Stimulated activated CD4-positive, alpha-beta T cell treated with anti-CD3 and anti-CD28 coated beads, TNF-alpha, amount 100 ng/mL, for 1 hour (primary cell): ENCODE measurements around the gene PLXNA4.

Experiments
- DNase-seq, 3 donors: peaks; one replicate each; pipeline ENCODE4 v3.0.0-alpha.2; 2020; ENCODE audit warnings: low read depth in 3 of 3, low spot score in 1 of 3

Gene PLXNA4

DNA sequence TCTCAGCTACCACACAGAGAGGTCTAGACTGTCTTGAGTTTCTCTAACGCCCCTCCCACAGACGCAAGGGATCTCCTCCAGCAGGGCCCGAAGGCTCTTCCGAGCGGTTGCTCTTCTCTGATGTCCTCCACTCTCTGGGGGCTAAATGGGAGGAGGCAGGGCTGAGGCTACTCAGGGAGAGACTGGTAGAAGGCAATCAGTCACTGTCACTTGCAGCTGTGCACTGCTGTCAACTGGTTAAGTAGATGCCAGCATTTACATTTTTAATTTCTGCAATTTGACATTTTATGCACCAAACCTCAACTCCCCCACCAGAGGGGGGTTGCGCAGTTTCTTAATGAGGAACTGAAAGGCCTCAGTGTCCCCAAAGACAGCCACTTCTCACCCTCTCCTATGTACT, 442.8 kb downstream of the PLXNA4 start:
- DNase-seq, result no peak

DNA sequence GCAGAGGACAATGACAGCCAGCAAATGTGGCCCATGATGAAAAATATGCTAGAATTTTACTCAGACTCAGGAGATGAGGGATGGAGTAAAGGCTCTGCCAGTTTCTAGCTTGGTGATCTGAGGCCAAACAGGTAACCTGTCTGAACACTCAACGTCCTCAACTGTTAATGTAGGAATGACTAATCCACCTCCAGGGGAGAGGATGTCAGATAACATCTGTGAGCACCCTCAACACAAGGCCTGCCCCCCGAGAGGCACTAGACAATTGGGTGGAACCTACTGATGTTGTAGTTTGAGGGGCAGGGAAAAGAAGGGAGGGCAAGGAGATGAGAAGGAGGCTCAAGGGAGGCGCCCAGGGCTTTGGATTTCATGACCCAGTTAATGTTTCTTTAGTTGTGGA, 445.1 kb downstream of the PLXNA4 start:
- no peak for DNase-seq

DNA sequence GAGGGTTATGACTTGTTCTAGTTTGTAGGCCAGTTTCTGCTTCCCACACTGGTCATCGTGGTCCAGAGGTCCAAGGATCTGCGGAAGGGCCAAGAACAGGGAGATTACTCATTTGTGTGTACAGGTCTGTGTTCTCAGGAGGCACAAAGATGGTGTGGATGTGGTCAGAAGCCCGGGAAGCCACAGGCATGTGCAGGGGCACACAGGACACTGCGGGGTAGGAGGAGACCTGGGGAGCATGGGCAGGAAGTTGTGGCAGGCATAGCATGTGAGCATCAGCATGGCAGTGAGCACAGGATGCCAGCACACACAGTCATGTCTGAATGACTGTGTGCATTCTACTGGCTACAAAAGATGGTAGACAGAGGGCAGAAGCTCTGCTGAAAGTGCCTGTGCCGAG, 445.8 kb downstream of the PLXNA4 start:
- no peak for DNase-seq

DNA sequence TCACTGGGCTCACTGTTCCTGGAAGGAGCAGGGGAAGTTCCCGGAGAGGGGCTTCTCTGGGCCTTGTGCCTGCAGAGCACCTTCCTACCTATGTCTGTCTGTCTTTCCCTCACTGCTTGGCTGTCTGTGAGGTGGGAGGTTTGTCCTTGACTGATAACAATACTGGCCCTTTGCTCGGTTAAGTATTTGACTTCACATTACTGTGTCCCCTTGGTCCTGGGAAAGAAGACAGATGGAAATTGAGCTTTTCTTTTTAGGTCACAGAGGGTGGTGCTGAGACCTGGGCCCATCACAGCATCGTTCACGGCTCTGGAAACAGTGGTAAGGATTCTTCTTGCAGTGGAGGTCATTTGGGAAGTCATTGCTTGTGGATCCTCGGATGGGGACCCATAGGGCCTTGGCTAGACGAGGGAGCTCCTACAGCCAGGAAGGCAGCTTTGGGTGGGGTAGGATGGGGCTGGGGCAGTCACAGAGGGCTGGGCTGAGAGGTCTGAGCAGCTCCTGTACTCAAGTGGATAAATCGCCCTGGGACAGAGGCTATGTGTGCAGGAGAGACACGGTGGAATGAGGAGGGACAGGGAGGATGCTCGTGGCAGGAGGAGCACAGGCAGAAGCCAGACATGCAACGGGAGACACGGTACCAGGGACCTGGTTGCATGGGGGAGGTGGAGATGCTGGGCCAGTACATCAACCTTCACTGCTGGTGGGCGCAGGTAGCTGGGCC, 450.2 kb downstream of the PLXNA4 start:
- no peak for DNase-seq

DNA sequence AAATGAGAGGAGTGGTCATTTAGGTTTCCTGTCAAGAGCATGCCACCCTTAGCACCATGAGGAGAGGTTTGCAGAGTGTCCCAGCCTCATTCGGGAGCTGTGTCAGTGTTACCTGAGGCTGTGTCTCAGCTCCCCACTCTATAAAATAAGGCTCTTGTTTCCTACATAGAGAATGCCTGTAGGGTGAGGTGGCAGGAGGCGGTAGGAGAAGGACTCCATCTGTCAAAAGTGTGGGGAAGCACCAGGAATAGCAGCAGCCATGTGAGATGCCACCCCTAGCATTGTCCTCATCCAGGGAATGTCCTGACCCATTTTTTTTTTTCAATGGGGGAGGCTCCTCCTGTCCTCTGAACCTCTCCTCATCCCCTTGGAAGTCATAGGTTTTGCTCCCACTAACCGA, 451.2 kb downstream of the PLXNA4 start:
- DNase-seq, result no peak

DNA sequence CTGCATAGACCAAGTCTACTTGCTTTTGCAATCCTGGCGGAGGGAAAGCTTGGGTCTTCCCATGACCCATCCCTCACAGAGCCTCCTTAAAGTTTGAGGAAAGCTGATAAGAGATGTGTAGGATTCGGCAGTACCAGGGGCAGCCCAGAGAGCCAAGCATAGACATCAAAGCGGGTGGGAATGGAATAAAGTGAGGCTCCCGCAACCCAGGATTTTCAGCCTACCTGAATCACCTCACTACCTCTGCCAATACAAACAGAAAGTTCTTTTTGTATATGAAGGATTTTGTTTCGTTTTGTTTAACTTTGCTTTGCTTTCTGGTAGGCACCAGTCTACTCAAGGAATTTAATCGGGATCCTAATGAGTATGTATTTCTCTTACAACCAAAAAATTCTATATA, 451.7 kb downstream of the PLXNA4 start:
- no peak for DNase-seq

DNA sequence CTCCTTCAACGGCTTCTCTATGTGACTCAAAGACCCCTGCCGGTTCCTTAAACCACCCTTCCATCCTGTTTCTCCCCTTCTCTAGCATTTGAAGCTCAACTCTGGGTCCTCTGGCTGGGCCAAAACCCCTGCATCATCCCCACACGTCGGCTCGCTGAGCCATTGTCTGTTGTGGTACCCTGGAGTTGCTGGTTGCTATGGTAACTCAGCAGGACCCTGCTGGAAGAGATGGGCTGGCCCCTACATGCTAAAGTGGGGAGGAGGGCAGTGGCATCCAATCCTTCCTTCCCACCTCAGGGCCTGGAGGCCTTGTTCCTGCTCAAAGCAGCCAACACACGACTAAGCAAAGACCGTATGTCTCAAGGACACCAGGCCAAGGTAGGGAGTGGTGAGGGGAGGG, 452.5 kb downstream of the PLXNA4 start:
- DNase-seq, result no peak

DNA sequence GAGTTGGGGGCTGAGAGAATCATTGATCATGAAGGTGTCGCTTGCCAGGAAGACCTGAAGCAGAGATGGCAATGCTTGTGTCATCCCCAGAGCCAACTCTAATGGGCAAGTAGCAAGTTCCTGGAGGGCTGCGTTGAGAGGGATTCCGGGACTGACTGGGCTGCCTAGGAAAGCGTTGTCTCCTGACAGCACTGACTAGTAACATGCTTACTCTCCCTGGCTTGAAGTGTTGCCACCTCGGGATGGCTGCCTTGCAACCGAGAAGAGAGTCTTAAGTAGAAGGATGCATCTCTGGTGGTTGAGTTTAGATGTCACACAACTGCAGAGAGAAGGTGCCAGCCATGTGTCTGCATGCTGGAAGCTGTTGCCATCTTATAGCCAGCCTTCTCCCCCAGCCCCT, 453.4 kb downstream of the PLXNA4 start:
- DNase-seq, result no peak

DNA sequence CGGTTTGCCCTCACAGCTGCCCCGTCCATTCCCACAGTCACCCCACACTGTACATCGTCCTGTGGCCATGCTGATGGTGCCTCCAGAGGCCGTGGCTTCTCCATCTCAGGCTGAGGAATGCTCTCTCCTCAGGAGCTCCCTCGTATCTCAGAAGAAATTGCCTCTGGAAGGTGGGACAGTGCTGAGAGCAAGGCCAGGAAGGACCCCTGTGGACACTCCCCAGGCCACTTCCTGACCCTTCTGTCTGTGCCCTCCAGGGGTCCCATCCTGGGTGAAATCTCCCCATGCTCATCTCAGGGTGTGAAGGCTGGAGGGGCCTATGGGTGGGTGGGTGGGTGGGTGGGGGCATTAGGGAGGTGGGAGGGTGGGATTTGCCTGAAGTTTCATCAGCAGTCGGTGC, 454.3 kb downstream of the PLXNA4 start:
- DNase-seq, result no peak

DNA sequence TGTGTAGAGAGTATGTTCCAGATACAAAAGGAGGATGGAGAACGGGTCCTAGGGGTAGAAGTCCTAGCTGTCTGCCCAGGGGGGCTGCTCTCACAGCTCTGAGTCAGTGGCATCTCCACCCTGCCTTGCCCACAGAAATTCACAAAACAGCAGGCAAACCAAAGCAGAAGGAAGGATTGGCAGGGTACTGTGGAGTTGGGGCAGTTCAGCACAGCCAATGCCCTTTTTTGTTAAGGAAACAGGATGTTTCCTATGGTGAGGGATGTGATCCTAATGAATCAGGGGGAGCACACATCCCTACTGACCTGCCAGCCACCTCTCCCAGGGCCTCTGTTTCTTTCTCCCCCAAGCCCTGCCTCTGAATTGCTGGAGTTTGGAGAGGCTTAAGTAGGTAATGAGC, 457.6 kb downstream of the PLXNA4 start:
- DNase-seq, result no peak

DNA sequence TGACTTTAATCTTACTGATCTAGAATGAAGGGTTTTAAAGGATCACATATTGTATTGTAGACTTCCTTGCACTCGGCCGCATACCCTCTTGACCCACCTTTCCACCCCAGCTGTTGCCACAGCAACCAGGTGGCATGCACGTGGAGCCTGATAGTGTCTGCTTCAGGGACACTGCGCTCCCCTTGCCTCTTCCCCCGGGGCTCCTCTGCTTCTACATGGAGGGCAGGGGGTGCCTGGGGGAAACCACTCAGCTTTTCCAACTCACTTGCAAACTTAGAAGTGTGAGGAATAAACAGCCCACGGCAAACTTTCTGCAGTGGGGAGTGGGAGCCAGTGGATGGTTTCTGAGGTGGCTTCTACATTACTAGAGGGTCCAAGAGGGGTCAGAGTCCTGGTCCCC, 458.6 kb downstream of the PLXNA4 start:
- no peak for DNase-seq

DNA sequence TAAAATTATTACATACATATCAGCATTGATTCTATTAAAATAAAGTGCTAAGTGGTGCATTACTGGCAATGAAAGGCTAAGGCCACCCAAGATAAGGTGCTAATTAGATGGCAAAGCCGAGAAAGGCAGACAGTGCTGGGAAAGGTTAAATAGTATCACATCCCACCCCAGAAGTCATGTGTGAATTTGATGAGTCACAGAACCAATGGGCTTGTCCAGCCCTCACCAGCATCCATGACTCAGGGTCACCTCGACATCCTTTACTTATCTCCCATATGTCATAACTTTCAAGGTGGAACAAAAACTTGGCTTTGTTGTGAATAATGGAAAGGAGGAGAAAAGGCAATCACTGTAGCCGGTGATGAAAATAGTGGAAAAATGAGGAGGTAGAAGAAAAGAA, 459.1 kb downstream of the PLXNA4 start:
- DNase-seq, result no peak

DNA sequence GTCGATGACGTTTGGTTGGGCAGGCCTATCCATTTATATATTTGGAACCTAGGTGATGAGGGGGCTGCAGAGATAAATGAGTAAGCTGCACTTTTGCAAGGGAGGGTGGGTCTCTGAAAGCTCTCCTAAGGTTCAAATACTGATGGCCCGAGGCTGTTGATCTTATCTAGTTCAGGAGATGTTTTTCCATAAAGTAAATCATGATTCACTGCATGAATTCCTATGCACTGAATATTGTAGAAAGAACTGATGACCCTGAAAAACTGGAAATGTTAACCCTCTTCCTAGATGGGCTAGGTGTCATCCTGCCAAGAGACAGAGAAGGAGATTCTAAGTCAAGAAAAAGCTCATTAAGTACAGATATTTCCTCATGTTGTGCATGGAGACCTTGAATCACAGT, 459.9 kb downstream of the PLXNA4 start:
- no peak for DNase-seq

DNA sequence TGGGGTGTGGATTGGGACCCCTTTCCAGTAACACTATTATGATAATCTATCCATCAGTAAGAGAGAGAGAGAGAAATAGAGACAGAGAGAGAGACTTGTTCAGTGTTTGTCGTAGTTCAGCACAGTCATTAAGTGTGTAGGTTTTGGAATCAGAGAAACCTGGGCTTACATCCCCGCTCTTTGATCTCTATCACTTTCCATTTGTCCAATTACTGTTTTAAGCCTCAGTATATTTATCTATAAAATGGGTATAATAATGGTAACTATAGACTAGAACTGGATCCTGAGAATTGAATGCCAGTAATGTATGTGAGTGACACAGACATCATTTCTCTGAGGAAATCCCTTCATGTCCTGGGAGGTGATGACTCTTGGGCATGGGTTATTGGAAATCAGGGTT, 460.5 kb downstream of the PLXNA4 start:
- DNase-seq, result no peak

DNA sequence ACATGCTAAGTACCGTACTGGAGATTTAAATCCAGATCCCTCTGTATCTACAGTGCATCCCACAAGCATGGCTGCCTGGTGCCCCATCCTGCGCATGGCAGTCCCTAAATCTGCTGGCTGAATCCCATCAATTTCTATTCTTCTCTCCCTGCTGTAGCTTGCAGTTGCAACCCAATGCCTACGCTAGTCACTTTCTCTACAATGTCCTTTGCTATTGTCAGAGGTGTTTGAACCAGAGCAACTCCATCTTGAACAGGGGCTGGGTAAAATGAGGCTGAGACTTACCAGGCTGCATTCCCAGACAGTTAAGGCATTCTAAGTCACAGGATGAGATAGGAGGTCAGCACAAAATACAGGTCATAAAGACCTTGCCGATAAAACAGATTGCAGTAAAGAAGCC, 461.2 kb downstream of the PLXNA4 start:
- no peak for DNase-seq

DNA sequence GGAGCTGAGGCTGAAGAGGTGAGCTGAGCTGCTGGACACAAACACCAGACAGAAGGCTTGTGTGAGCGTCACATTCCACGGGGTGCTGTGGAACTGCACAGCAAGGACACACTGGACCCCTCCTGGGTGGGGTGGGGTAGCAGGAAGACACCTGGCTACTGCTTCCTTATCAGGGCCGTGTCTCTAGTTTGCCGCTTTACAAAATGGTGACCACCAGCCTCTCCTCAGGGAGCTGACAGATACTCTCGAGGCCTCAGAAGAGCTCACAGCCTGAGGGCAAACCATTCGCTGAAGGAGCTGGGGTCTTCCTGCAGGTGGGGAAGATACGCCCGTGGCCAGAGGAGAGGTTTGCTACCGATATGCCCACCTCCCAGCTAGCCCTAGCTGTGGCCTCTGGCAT, 461.9 kb downstream of the PLXNA4 start:
- no peak for DNase-seq

DNA sequence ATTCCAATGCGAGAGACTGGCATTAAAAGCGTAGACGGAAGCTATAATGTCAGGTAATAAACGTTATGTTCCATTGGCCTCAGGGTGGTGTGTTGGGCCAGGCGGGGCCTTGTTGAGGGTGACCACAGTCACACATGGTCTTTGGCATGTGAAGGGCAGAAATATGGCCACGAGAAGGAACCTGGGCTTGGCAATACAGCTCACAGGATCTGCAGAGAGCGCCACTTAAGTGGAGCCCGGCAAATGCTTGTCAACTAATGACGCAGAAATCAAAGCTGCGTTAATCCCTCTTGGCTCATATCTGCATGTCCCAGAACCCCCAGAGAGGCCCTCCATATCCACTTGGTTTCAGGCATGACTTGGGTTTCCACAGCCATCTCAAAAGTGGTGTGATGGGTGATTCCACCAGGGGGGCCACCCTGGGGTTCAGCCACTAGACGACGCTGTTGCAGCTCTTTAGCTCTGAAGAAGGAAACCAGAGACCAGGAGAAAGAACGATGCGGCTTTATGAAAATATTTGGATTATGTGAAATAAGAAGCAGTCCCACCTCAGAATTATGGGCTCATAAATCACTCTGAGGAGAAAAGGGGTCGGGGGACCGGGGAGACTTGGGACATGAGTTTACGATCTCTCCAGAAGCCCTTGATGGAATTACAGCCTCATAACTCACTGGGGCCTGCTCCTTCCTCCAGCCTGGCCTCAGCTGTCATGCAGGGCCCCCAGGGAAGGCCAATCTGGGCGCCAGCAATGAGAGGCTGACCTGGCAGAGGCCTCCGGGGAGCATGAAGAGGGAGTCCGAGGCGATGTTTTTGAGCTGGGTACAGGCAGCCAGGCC, 462.5 kb downstream of the PLXNA4 start:
- DNase-seq, result no peak

DNA sequence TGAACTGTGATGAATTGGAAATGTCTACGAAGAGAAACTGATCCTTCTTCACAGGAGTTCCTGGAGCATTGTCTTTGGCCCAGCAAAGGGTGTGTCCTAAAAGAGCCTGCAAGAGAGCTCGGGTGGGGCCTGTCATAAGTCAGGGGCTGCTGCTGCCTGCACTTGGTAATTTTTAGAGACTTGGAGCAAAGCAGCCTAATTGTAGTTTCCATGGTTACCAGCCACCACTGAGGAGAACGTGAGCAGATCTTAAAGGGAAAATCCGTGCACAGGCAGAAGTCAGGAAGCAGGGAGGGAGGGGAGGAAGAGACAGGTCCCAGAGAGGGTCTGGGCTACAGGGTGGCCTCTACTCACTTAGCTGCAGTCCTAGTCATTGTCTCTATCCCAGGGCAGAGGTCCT, 463.6 kb downstream of the PLXNA4 start:
- no peak for DNase-seq

DNA sequence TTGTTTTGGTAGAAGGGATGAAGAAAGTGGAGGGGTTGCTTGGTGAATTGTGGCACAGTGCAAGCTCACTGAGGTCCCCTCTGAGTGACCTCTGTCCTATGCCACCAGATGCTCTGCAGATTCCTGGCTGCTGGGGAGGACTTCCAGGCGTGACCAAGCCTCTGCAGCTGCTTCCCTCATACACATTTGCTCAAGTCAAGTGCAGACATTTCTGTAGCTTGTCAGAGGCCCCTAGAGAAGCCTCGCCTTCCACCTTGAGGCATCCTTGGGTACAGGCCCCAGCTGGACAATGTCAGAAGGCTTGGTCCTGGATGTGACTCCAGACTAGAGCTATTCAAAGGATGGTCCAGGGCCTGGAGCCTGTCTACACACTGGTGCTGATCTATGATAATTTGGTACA, 464.2 kb downstream of the PLXNA4 start:
- no peak for DNase-seq

DNA sequence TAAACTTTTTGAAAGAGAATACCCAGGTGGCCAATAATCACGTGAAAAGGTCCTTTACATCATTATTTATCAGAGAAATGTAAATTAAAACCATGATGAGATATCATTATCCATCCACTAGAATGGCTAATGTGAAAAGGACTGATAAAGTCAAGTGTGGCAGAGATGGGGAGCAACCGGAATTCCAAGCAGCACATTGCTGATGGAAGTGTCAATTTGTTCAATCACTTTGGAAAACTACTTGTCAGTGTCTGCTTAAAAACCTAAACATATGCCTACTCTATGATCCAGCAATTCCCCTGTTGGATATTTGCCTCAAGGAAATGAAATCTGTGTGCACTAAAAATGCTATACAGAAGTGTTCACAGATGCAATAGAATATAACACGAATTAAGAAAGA, 465.6 kb downstream of the PLXNA4 start:
- DNase-seq, result no peak

DNA sequence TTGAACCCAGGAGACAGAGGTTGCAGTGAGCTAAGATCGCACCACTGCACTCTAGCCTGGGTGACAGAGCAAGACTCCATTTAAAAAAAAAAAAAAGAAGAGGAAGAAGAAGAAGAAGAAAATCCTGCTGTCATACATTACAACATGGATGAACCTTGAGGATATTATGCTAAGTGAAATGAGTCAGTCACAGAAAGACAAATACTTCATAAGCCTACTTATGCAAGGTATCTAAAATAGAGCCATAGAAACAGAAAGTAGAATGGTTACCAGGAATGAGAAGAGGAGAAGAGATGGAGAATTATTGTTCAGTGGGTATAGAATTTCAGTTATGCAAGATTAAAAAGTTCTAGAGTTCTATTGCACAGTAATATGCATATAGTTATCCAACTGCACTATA, 466.5 kb downstream of the PLXNA4 start:
- no peak for DNase-seq

DNA sequence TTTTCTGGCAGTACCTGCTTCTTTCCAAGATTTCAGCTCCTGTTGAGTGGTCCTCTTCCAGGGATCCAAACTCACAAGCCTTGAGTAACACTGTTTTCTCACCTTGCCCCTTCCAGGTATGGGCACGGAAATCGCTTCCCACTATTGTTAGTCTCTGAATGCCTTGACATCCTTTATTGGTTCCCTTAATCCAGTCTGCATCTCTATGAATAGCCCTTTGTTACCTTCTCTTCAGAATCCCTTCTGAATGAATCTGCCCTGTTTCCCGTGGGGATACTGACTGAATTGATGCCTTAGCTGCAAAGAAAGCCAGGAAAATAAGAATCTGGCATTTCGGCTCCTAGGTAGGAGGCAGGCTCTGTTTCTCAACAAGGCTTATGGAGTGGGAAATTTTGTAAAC, 467.7 kb downstream of the PLXNA4 start:
- DNase-seq, result no peak

DNA sequence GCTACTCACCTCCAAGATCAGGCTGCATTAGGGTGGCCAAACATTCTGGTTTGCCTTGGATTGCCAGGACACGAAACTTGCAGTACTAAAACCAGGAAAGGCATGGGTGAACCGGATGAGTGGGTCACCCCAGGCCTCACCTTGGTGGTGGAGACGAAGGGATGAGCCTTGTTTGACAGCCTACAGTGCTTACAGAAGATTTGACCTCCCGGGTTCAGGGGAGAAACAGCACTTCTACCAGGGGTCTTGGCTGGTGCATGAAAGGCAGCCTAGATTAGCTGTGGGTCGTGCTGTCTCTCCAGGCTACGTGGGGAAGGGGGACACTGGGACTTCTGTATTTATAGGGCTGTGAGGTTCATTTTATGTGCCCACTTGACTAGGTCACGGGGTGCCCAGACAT, 469.8 kb downstream of the PLXNA4 start:
- DNase-seq, result no peak
